AG20443 (cell line): ENCODE data around the gene OGDHL.
"Not testable (repeated sequence)": the region's sequence is repeated elsewhere in the genome, so short reads cannot be mapped to it uniquely, and the experiment has no call there.

Experiments used
- DNase-seq: peaks from one replicate; pipeline ENCODE4 v3.0.0; 2012; ENCODE audit warnings: low spot score, mixed read lengths

OGDHL gene

GRCh38 chr10:49738616-49739360 lies 23.3 kb downstream of the OGDHL start:
- no peak for DNase-seq

GRCh38 chr10:49737474-49738201 lies 24.5 kb downstream of the OGDHL start:
- DNase-seq: no peak

GRCh38 chr10:49736564-49737113 lies 25.5 kb downstream of the OGDHL start:
- DNase-seq: no peak

- no peak for DNase-seq
Measured at GRCh38 chr10:49735848-49736563, 26.1 kb downstream of the OGDHL start.

- no peak for DNase-seq
Measured at GRCh38 chr10:49735161-49735560, 27.0 kb downstream of the OGDHL start.

- DNase-seq: no peak
Measured at GRCh38 chr10:49734676-49735075, 27.4 kb downstream of the OGDHL start.

- DNase-seq: no peak
Measured at GRCh38 chr10:49733866-49734265, 28.3 kb downstream of the OGDHL start.

- no peak for DNase-seq
Measured at GRCh38 chr10:49726593-49726992, 35.5 kb downstream of the OGDHL start.

GRCh38 chr10:49715157-49715556 lies 47.0 kb downstream of the OGDHL start:
- not testable (repeated sequence) for DNase-seq

- DNase-seq: no peak
Measured at GRCh38 chr10:49713266-49713665, 48.9 kb downstream of the OGDHL start.

- DNase-seq: no peak
Measured at GRCh38 chr10:49711481-49711880, 50.6 kb downstream of the OGDHL start.

GRCh38 chr10:49710966-49711365 lies 51.2 kb downstream of the OGDHL start:
- no peak for DNase-seq

GRCh38 chr10:49709934-49710333 lies 52.2 kb downstream of the OGDHL start:
- DNase-seq: no peak

GRCh38 chr10:49707585-49707984 lies 54.5 kb downstream of the OGDHL start:
- DNase-seq: no peak

GRCh38 chr10:49700997-49701396 lies 61.1 kb downstream of the OGDHL start:
- no peak for DNase-seq

- no peak for DNase-seq
Measured at GRCh38 chr10:49700211-49700610, 61.9 kb downstream of the OGDHL start.

GRCh38 chr10:49698679-49699078 lies 63.4 kb downstream of the OGDHL start:
- DNase-seq: no peak

- no peak for DNase-seq
Measured at GRCh38 chr10:49696311-49696710, 65.8 kb downstream of the OGDHL start.

GRCh38 chr10:49694466-49694865 lies 67.7 kb downstream of the OGDHL start:
- no peak for DNase-seq

- DNase-seq: no peak
Measured at GRCh38 chr10:49691588-49691987, 70.5 kb downstream of the OGDHL start.

- DNase-seq: no peak
Measured at GRCh38 chr10:49690698-49691356, 71.3 kb downstream of the OGDHL start.

- DNase-seq: no peak
Measured at GRCh38 chr10:49689882-49690510, 72.1 kb downstream of the OGDHL start.
